GM19468 (cell line): ENCODE results near the gene SLC2A4RG.
"Not testable (repeated sequence)": the region's sequence is repeated elsewhere in the genome, so short reads cannot be mapped to it uniquely, and the experiment has no call there.

Experiments
- ATAC-seq: cut with Tn5 transposase; IDR thresholded peaks from one replicate; pipeline ENCODE4 v1.9.1; 2021; ENCODE audit warnings: mild to moderate bottlenecking, moderate library complexity, moderate number of reproducible peaks; ENCODE audit not compliant: unreplicated experiment; ENCODE audit errors: extremely low read depth

SLC2A4RG gene

GRCh38 chr20:63773571-63774241 is 34.1 kb downstream of the SLC2A4RG start:
- no peak for ATAC-seq

GRCh38 chr20:63774306-63774705 is 34.7 kb downstream of the SLC2A4RG start:
- ATAC-seq = no peak

DNA sequence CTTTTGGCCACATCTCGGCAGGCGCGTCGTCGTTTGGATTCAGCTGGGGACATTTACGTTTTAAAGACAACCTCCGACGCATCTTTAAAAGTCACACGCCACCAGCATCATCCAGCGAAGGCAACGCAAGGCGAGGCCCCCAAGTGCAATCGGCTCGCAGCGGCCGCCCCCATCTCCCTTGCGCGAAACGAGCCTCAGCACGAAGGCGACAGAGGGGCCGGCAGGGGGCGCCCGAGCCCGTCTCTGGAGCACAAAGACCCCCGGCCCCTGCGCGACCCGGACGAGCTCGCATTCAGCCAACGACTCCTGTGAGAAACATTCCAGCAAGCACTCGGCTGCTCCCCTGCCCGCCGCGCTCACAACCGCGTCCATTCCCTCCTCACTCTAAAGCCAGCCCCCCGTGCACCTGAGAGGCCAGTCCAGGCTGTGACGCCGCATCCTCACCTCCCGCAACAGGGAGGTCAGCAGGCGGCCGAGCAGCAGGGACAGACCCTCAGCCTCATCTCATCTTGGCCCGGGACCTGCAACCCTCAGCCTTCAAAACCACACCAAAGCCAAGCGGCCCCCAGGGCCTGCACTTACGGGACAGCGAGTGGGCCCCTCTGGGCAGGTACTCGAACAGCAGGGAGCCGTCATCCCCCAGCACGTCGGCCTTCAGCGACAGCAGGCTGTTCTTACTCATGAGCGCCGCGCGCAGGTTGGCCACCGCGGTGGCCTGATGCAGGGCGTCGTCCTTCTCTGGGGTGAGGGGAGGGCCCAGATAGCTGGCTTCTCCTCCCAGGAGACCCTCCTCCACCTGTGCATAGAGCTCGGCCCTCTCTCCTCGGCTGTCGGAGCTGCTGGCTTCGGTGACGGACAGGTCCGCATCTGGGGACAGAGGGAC is 35.8 kb downstream of the SLC2A4RG start:
- ATAC-seq = no peak

- ATAC-seq = not testable (repeated sequence)
Observed at GRCh38 chr20:63776875-63777274, 37.3 kb downstream of the SLC2A4RG start.

GRCh38 chr20:63777614-63778013 is 38.0 kb downstream of the SLC2A4RG start:
- no peak for ATAC-seq

- ATAC-seq = no peak
Observed at GRCh38 chr20:63778034-63778752, 38.6 kb downstream of the SLC2A4RG start.

DNA sequence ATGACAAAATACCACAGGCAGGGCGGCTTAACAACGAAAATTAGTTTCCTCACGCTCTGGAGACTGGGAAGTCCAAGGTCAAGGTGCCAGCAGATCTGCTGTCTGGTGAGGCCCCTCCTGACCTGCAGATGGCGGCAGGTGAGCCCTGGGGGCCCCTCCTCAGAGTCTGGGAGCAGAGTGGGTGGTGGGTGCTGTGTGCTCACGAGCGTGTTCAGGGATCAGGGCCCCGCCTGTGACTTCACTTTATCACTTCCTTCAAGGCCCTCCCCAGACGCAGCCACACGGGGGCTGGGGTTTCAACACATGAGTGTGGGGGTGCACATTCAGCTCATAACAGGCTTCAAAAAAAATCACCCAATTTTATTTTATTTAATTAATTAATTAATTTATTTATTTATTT is 39.3 kb downstream of the SLC2A4RG start:
- no peak for ATAC-seq

DNA sequence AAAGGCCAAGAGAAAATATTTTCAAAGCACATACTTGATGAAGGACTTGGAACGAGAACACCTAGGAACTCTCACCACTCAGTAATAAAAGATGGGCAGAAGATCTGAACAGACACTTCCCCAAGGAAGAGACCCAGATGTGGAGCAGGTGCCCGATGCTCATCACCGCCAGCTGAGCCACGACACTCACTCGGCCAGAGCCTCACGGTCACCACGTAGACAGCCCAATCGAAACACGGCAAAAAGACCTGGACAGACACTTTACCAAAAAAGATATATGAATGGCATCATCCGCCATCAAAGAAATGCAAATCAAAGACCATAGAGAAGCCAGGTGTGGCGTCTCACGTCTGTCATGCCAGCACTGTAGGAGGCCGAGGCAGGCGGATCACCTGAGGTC is 41.6 kb downstream of the SLC2A4RG start:
- no peak for ATAC-seq

DNA sequence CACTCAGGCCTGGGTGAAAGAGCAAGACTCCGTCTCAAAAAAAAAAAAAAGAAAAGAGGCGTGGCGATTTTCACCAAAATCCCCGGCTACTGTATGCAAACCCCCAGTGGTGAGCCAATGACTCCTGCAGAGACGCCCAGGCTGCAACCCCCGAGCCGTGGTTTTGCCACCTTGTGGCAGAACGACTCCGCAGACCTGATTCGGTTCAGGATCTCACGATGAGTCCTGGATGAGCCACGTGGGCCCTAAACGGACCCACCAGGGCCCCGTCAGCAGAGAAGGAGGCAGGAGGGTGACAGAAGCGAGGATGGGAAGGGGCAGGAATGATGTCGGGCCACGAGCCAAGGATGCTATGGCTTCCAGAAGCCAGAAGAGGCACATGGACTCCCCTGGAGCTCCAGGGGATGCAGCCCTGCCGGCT is 42.5 kb downstream of the SLC2A4RG start:
- no peak for ATAC-seq

DNA sequence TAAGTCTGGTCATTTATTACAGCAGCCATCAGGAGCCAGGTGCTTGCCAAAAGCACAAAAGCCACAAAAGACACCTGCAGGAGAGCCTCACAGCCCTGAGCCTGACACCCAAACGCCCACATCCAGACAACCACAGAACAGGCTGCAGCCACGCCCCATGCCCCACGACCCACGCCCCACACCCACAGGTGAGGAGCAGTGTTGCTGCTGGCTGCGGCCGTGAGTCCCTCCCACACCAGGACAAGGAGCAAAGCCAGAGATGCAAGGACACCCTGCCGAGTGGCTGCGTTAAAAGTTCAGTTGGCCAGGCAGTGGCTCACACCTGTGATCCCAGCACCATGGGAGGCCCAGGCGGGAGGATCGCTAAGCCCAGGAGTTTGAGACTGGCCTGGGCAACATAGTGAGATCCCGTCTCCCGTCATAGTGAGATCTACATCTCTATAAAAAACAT is 43.0 kb downstream of the SLC2A4RG start:
- ATAC-seq = no peak

DNA sequence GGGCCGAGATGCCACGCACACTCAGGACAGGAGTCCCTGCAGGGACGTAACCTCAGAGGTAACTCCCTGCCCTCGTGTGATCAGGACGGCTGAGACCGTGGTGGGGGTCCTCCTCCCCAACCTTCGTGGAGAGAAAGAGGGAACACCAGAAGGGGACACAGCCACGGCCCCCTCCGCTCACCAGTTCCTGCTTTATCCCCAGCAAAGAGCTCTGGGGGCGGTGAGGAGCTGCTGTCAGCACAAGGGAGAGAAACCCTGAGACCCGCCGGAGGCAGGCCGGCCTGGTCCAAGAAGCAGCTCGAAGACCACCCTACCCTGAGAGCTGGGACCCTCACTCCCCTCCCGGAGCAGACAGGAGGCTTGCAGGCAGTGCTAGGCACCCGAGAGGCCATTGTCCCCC is 44.4 kb downstream of the SLC2A4RG start:
- ATAC-seq = no peak

GRCh38 chr20:63785691-63786131 is 46.1 kb downstream of the SLC2A4RG start:
- no peak for ATAC-seq

DNA sequence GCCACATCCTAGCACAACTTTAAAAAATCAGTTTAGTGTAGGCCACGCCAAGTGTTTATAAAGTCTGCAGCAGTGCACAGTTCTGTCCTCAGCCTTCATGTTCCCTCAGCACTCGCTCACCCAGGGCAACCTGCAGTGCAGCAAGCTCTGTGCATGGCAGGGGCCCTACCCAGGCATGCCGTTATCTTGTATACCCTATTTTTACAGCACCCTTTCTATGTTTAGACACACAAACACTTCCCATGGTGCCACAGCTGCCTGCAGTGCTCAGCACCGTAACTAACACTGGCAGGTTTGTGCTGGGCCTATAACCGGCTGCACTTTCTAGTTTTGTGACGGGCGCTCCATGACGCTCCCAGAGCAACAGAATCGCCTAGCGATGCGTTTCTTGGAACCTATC is 47.7 kb downstream of the SLC2A4RG start:
- ATAC-seq = no peak

DNA sequence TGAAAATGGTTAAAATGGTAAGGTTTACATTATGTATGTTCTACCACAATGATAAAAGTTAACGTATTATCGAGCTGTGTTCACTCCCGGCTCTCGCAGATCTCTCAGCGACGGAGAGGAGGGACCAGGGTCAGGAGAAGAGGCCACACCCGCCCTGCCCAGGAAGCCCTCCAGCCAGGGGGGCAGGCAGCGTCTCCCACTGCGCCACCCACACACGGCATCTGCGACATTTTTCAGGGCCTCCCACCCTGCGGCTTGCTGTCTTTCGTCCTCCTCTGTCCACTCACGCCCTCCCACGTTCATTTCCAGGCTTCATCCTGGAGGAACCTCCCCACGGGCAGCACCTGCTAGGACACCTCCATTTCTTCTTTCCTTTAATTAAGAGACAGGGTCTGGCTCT is 48.2 kb downstream of the SLC2A4RG start:
- no peak for ATAC-seq

DNA sequence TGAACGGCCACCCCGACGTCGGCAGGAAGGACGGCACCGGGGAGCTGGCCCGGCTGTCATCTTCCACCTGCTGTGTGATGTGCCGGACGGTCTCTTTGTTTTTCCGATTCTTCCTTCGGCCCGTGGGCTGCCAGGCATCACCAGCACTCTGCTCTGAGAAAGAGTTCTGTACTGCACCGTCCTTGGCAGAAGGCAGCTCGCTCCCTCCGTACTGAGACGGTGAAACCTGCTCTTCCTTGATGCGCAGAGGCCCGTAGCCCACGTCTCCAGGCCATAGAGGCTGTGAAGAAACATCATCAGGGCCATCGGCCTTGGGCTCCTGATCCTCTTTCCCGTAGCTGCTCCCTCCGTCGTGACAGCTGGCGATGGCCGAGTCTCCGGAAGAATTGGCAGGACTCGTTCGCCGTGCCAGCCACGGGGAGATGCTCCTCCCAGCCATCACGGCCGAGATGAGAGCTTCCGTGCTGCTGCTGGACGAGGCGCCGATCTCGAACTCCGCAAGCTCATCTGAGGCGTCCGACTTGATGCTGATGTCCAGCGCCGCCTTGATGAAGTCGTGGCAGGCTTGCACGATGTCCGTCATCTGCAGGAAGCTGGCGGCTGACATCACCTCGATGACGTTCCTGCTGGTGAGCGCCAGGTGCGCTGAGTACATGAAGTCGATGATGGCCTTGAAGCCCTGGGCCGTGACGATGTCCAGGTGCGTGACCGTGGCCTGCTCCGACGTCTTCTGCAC is 50.4 kb downstream of the SLC2A4RG start:
- no peak for ATAC-seq

DNA sequence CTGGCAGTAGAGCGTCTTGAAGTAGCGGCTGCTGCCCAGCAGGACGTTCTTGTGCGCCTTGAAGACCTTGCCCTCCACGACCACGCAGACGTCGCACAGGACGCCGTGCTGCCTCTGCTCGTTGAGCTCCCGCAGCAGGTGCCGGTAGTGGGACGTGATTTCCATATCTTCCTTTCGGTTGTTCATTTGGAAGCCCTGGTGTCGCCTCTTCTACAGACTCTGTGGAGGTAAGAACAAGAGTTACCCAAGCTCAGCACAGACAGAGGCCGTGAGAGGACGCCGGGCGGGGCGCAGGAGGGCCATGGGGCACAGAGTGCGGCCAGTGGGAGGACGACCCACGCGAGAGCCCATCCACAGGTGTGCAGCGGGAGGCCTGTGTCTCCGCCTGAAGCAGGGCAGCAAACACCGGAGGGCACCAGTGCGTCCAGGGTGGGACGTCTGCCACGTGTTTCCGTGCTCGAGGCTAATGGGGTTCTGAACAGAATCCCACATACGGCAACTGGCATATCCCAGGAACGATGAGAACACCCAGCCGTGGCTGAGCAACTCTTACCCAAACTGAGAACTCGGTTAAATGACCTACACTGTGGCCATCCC is 51.1 kb downstream of the SLC2A4RG start:
- ATAC-seq = no peak

- no peak for ATAC-seq
Observed at GRCh38 chr20:63791497-63792156, 52.1 kb downstream of the SLC2A4RG start.

DNA sequence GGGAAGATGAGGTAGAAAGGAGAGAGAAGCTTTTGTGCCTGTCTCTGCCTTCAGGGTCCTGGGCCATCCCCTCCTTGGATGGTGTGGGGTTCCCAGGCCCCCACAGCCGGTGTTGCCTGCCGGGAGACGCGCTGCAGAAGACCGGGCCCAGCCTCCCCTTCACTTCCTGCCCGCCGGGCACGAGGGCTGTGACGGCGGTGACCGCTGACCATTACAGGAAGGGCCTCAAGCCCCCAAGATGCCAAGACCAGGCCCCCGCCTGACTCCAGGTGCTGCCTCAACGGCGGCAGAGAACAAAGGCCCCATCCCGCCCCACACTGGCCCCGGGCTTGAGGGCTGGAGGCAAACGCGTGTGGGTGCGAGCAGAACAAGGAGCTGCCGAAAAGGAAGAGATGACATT is 53.3 kb downstream of the SLC2A4RG start:
- ATAC-seq = no peak
